Erythroblast (primary cell): ENCODE measurements around the gene PRKCZ.

Experiments used
- GATA1 ChIP-seq: IDR thresholded peaks from 2 replicates; pipeline ENCODE4 v1.6.1; 2011; ENCODE audit warnings: low read depth, mild to moderate bottlenecking, control low read depth, low read length, moderate library complexity
- POLR2A ChIP-seq: IDR thresholded peaks from 2 replicates; pipeline ENCODE4 v1.6.1; 2011; ENCODE audit warnings: mild to moderate bottlenecking, low read length

GRCh38 chr1:2189459-2190425 is 139.5 kb downstream of the PRKCZ start:
- peak; percentile 46 for TF ChIP-seq POLR2A
- no peak for TF ChIP-seq GATA1
